Measurements from ENCODE around the gene GFRA3. TPM values are rescaled to one million over a fixed set of nuclear protein-coding genes. Genes with fewer than 3 reads are reported as not detected.
"Not testable (repeated sequence)": the region's sequence is repeated elsewhere in the genome, so short reads cannot be mapped to it uniquely, and the experiment has no call there.

The GFRA3 gene
- total RNA-seq, 1 donor from 2014 or later = 0.90 TPM

GRCh38 chr5:138263581-138263980 lies 10.8 kb downstream of the GFRA3 start:
- no peak for TF ChIP-seq CTCF (IDR thresholded peaks at IDR 0.05)
- no peaks in the 10 kb centered on the region for H3K27me3 ChIP-seq
- no peak overlapping the region for H3K27ac ChIP-seq
- ATAC-seq (no peak), DNase-seq (no peak)
- no peaks in the 10 kb centered on the region for H3K36me3 ChIP-seq
- H3K9me3 ChIP-seq = no peaks in the 10 kb centered on the region
- intact Hi-C loops (cut with DNase I) = no loop called here
- H3K4me1 ChIP-seq = no peaks in the 10 kb centered on the region
- H3K4me3 ChIP-seq = no peak overlapping the region

DNA sequence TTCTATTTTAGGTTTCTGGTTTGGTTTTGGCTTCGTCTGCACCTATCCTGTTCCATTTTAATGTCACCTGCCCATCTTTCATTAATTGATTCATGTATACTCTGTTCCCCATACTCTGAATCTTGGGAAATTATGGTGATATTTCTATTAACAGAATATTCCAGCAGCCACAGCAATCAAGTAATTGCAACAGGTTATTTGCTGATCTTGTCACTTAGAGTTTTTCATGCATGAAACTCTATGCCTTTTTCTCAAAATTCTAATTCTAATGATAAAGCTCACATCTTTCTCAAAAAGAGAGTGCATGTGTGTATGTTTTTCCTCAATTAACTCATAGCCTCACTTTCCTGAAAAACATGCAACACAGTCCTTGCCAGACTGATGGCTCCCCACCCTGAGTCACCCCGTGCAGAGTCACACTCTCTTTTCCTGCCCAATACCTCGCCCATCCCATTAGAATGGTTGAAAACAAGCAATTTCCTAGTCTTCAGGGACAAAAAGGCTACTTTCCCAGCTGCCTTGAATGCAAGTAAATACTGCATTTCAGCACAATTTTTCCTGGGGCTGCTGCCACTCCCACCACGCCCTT lies 15.6 kb downstream of the GFRA3 start:
- no peak for ATAC-seq

DNA sequence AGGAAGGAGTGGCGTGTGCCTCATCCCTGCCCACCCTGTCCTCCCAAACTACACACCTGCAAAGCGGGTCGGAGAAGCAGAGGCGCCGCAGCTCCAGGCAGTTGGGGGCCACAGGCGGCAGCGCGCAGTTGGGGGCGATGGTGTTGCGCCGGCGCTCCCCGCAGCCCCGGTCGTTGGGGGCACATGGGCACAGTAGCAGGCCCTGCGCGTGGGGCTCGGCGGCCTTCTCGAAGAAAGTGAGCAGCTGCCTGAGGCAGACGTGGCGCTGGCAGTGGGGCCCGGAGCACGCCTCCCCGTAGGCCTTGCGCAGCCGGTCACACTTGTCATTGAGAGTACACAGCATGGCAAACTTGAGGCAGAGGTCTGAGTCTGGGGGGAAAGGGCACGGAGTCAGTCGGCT lies 16.8 kb downstream of the GFRA3 start:
- no peaks in the 10 kb centered on the region for H3K36me3 ChIP-seq
- no peak for TF ChIP-seq CTCF (IDR thresholded peaks at IDR 0.05)
- DNase-seq = no peak
- no peaks in the 10 kb centered on the region for H3K27me3 ChIP-seq
- no peaks in the 10 kb centered on the region for H3K4me1 ChIP-seq
- no peak overlapping the region for H3K4me3 ChIP-seq
- ATAC-seq = no peak
- intact Hi-C loops (cut with DNase I) = no loop called here
- H3K27ac ChIP-seq = no peak overlapping the region
- no peaks in the 10 kb centered on the region for H3K9me3 ChIP-seq

More for the DNA sequence above, 15.6 kb downstream of the GFRA3 start:
- Histone ChIP-seq H3K4me1 (no peaks in the 10 kb centered on the region), H3K4me3 (no peak overlapping the region), H3K9me3 (no peaks in the 10 kb centered on the region), H3K36me3 (no peaks in the 10 kb centered on the region), H3K27me3 (no peaks in the 10 kb centered on the region), H3K27ac (no peak overlapping the region)
- no peak for TF ChIP-seq CTCF (IDR thresholded peaks at IDR 0.05)
- no peak for DNase-seq
- intact Hi-C loops (cut with DNase I) = no loop called here

DNA sequence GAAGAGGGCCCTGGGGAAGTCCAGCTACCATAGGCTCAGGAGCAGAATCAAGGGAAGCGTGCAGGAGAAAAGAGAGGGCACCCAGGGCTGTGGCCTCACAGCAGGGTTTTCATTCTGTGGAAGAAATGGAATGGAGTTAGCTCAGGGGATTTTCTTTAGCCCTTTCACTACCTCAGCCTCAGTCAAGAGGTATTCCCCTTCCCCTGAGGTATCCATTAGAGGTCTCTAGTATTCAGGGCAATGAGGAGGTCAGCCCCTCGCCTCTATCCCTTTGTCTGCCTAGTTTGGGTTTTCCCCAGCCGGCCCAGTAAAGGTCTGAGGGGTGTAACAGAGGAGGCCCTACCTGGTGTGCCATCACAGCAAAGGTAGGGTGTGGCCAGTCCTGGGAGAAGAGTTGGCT lies 21.5 kb downstream of the GFRA3 start:
- DNase-seq = no peak
- Histone ChIP-seq H3K36me3 (no peaks in the 10 kb centered on the region), H3K27me3 (no peaks in the 10 kb centered on the region), H3K27ac (no peak overlapping the region), H3K9me3 (no peaks in the 10 kb centered on the region), H3K4me3 (no peak overlapping the region), H3K4me1 (no peaks in the 10 kb centered on the region)
- intact Hi-C loops (cut with DNase I) = no loop called here
- ATAC-seq = peak; percentile 15
- TF ChIP-seq CTCF (IDR thresholded peaks at IDR 0.05) = no peak

DNA sequence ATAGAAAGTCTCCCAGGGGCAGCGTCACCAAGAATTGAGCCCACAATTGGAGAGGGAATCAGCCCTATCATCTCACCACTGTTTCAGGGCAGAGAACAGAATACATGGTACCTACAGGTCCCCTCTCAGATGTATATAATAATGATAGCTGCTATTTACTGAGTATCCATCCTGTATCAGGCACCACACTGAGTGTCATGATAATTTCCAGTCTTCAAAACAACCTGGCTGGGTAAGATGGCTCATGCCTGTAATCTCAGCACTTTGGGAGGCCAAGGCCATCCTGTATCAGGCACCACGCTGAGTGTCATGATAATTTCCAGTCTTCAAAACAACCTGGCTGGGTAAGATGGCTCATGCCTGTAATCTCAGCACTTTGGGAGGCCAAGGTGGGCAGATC lies 26.6 kb downstream of the GFRA3 start:
- intact Hi-C loops (cut with DNase I); H3K27me3 ChIP-seq; DNase-seq; H3K9me3 ChIP-seq; ATAC-seq; H3K4me1 ChIP-seq; H3K36me3 ChIP-seq; H3K4me3 ChIP-seq; H3K27ac ChIP-seq: not testable (repeated sequence)

DNA sequence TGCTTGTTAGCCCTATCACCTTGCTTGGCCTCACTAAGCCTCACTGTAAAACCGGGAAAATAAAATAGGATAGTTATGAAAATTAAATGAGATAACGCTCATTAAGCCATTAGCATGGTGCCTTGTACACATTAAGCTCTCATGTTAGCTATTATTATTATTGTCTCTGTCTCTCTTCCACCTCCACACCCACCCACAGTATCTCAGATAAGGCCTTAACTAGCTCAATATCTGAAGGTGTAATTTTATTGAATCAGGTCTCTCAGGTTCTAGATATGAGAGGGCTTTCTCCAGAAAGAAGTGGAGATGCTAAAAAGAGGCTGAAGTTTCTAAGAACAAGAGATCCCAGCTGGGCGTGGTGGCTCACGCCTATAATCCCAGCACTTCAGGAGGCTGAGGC lies 27.6 kb downstream of the GFRA3 start:
- intact Hi-C loops (cut with DNase I) = no loop called here
- TF ChIP-seq CTCF (IDR thresholded peaks at IDR 0.05) = no peak
- Histone ChIP-seq H3K4me1 (peaks cover 7% of the 10 kb centered on the region), H3K36me3 (no peaks in the 10 kb centered on the region), H3K9me3 (no peaks in the 10 kb centered on the region), H3K27me3 (peaks cover 7% of the 10 kb centered on the region), H3K4me3 (no peak overlapping the region), H3K27ac (no peak overlapping the region)
- ATAC-seq (no peak), DNase-seq (no peak)
